Posterior vena cava (tissue), 2 donors: ENCODE data around the gene SLC35E2B. TPM values are rescaled to one million over a fixed set of nuclear protein-coding genes. Genes with fewer than 3 reads are reported as not detected.
"Not testable (repeated sequence)": the region's sequence is repeated elsewhere in the genome, so short reads cannot be mapped to it uniquely, and the experiment has no call there.

ENCODE experiments used
- DNase-seq: peaks from one replicate; pipeline ENCODE4 v3.0.0-alpha.2; 2020; ENCODE audit warnings: low spot score
- intact Hi-C, 2 donors: fragments of 100-400 bp; cut with DNase I; formaldehyde crosslinking; loops; one replicate each; pipeline versions ENCODE4 v1.14.1 to v1.14.2; 2022 to 2023
- total RNA-seq, 2 donors: library from RNA; stranded (reverse); fragmentation: NEBNext Ultra II Directional; extraction: Animal tissue kit (Norgen Biotek cat#: 25700); gene quantifications; one replicate each; pipeline ENCODE4 v1.2.1, GENCODE V29; 2021
- donor health status: DM: yes; HTN: yes; CAD: no.
- donor health status: DM: yes; HTN: yes; CAD: no.

The SLC35E2B gene
- total RNA-seq, 2 donors from 2014 or later: 20.7 to 27.7 TPM

GRCh38 chr1:1678581-1679380 lies 13.8 kb downstream of the SLC35E2B start:
- peak; percentile 73 for DNase-seq
- intact Hi-C loops: no loop called here

GRCh38 chr1:1677718-1678580 lies 14.6 kb downstream of the SLC35E2B start:
- DNase-seq: peak; percentile 67
- intact Hi-C loops: no loop called here

- DNase-seq, intact Hi-C loops: not testable (repeated sequence)
Observed at GRCh38 chr1:1676087-1676486, 16.5 kb downstream of the SLC35E2B start.

GRCh38 chr1:1675218-1675617 lies 17.4 kb downstream of the SLC35E2B start:
- DNase-seq, intact Hi-C loops: not testable (repeated sequence)

GRCh38 chr1:1674806-1675205 lies 17.8 kb downstream of the SLC35E2B start:
- intact Hi-C loops: not testable (repeated sequence)
- peak; percentile 75 for DNase-seq

- peak; percentile 61 for DNase-seq
- intact Hi-C loops: no loop called here
Observed at GRCh38 chr1:1672181-1672965, 20.2 kb downstream of the SLC35E2B start.

- DNase-seq: peak; percentile 76
- intact Hi-C loops: no loop called here
Observed at GRCh38 chr1:1671365-1672119, 21.1 kb downstream of the SLC35E2B start.

GRCh38 chr1:1670866-1671265 lies 21.7 kb downstream of the SLC35E2B start:
- intact Hi-C loops: no loop called here
- peak; percentile 51 for DNase-seq

GRCh38 chr1:1669468-1670440 lies 22.8 kb downstream of the SLC35E2B start:
- DNase-seq: peak; percentile 64
- intact Hi-C loops: no loop called here

- DNase-seq: no peak
- intact Hi-C loops: no loop called here
Observed at GRCh38 chr1:1666526-1666925, 26.1 kb downstream of the SLC35E2B start.

GRCh38 chr1:1665815-1666251 lies 26.8 kb downstream of the SLC35E2B start:
- intact Hi-C loops: no loop called here

GRCh38 chr1:1664941-1665814 lies 27.4 kb downstream of the SLC35E2B start:
- peak; percentile 78 for DNase-seq
- intact Hi-C loops: no loop called here

More at GRCh38 chr1:1665815-1666251, 26.8 kb downstream of the SLC35E2B start:
- no peak for DNase-seq

GRCh38 chr1:1664318-1664717 lies 28.3 kb downstream of the SLC35E2B start:
- intact Hi-C loops: not testable (repeated sequence)
- peak; percentile 22 for DNase-seq

- peak; percentile 58 for DNase-seq
- intact Hi-C loops: not testable (repeated sequence)
Observed at GRCh38 chr1:1662830-1663560, 29.6 kb downstream of the SLC35E2B start.

GRCh38 chr1:1662392-1662791 lies 30.2 kb downstream of the SLC35E2B start:
- peak; percentile 3 for DNase-seq
- intact Hi-C loops: not testable (repeated sequence)
